ENCODE measurements around the gene VSNL1.

VSNL1 gene

DNA sequence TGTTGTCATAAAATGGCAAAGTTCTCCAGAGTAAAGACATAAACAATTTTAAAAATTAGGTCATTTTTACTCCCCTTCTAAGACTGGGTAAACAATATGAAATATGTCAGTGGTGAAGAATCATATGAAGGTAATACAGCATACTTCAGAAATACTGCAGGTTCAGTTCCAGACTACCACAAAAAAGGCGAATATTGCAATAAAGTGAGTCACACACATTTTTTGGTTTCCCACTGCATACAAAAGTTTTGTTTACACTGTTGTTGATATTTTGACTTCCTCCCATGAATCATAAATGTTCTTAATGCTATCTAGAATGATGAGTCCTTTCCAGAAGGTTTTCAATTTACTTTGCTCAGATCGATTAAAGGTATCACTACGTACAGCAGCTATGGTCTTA, 139.6 kb downstream of the VSNL1 start:
- TF ChIP-seq, protein P1, sequence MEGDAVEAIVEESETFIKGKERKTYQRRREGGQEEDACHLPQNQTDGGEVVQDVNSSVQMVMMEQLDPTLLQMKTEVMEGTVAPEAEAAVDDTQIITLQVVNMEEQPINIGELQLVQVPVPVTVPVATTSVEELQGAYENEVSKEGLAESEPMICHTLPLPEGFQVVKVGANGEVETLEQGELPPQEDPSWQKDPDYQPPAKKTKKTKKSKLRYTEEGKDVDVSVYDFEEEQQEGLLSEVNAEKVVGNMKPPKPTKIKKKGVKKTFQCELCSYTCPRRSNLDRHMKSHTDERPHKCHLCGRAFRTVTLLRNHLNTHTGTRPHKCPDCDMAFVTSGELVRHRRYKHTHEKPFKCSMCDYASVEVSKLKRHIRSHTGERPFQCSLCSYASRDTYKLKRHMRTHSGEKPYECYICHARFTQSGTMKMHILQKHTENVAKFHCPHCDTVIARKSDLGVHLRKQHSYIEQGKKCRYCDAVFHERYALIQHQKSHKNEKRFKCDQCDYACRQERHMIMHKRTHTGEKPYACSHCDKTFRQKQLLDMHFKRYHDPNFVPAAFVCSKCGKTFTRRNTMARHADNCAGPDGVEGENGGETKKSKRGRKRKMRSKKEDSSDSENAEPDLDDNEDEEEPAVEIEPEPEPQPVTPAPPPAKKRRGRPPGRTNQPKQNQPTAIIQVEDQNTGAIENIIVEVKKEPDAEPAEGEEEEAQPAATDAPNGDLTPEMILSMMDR (conservative IDR thresholded peaks at IDR 0.05; ENCODE audit: control insufficient read depth, insufficient read depth, low read depth, low read length) = no peak
- no peak for DNase-seq (ENCODE audit: low read depth)
- H3K4me3 ChIP-seq (ENCODE audit: control insufficient read depth, low read depth, low read length) = no peak overlapping the region

DNA sequence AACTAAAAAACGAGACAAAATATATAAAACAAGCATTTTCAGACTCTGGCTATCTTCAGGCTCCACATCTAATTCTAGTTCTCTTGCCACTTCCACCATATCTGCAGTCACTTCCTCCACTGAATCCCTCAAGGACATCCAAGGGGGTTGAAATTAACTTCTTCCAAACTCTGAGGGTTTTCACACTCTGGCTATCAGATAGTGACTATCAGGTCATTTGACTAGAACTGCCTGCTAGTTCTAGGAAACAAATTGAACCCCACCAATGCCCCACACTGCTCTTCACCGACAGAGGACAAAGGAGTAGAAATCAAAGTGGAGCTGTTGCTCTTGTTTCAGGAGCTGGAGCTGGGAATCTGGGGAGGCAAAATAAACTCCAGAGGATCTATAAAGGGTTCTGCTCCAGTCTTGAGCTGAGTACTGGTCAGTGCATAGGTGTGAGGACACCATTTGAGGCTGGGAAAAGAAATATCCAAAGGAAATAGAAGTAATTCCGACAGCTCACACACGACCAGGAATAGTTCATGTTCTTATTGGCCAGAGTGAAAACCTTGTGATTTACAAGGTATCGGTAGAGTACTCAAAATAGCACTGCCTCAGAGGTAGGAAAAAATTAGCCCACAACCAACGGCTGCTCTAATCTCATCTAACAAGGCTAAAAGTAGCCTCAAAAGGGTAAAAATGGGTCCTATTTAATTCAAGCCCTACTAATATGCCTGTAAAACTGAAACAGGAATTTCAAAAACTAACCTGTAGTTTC, 141.8 kb downstream of the VSNL1 start:
- TF ChIP-seq, protein P1 (conservative IDR thresholded peaks at IDR 0.05; ENCODE audit: control insufficient read depth, insufficient read depth, low read depth, low read length) = no peak
- no peak overlapping the region for H3K4me3 ChIP-seq (ENCODE audit: control insufficient read depth, low read depth, low read length)
- no peak for DNase-seq (ENCODE audit: low read depth)

DNA sequence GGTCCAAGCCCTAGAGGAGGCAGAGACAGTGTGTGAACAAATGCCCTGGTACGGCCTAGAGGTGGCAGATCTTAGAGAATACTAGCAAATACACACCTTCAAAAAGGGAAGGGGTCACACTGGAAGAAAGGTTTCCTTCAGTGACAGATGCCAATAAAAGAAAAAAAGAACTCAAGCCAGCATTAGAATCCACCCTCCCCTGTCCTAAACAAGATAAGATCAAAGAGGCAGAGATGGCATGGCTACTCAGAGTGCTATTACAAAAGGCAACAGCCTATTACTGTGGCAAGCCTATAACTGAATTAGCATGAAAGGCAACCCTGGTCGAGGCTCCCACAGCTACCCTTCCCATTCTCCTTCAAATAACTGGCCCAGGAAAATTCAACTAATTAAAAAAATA, 143.5 kb downstream of the VSNL1 start:
- no peak for DNase-seq (ENCODE audit: low read depth)

DNA sequence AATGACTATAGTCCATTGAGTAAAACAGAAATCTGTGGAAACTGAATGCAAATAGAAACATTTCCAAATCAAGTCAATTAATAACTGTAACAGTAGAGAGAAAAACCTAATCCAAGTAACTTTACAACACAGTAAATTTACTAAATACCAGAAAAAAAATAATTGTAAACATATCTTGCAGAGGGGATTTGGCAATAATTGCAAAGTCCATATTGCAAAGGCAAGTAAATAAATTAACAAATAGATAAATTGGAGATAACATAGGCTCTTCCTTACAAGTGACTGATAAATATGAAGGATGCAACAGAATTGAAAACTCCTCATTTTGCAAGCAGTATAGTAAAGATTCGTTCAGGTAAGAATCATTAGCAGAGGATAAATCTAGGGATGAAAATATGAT, 148.1 kb downstream of the VSNL1 start:
- TF ChIP-seq, protein P1 (conservative IDR thresholded peaks at IDR 0.05; ENCODE audit: control insufficient read depth, insufficient read depth, low read depth, low read length) = no peak
- no peak overlapping the region for H3K4me3 ChIP-seq (ENCODE audit: control insufficient read depth, low read depth, low read length)
- DNase-seq (ENCODE audit: low read depth) = no peak

More for the DNA sequence above, 143.5 kb downstream of the VSNL1 start:
- no peak overlapping the region for H3K4me3 ChIP-seq (ENCODE audit: control insufficient read depth, low read depth, low read length)
- TF ChIP-seq, protein P1 (conservative IDR thresholded peaks at IDR 0.05; ENCODE audit: control insufficient read depth, insufficient read depth, low read depth, low read length) = no peak

DNA sequence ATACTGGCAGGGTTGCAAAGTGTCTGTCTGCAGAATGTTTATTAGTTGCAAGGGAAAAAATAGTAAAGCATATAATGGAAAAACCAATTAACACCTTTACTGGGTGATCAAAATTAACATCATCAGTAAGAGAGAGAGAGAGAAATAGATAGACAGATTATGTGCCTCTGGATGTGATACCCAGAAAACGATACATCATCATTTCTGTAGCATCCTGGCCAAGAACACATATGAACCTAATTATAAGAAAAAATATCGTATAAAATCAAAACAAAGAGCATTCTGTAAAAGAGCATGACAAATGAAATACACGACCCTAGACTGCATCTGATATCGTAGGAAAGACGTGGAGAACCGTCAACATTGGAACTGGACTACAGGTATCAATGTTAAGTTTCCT, 148.5 kb downstream of the VSNL1 start:
- no peak overlapping the region for H3K4me3 ChIP-seq (ENCODE audit: control insufficient read depth, low read depth, low read length)
- DNase-seq (ENCODE audit: low read depth) = no peak
- TF ChIP-seq, protein P1 (conservative IDR thresholded peaks at IDR 0.05; ENCODE audit: control insufficient read depth, insufficient read depth, low read depth, low read length) = no peak

DNA sequence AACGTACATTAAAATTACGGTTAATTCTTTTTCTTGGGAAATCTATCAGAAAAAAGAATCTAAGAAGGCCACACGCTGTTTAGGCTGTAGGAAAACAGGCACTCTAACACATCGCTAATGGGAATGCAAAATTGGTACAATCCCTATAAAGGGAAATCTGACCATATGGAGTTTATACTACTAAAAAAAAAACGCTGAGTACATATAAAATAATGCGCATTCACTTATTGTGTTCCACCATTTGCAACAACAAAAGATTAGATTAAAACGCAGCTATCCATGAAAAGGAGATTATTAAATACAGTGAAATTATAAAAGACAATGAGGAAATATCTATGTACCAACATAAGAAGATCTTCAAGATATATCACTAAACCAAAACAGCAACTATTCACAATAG, 150.3 kb downstream of the VSNL1 start:
- TF ChIP-seq, protein P1 (conservative IDR thresholded peaks at IDR 0.05; ENCODE audit: control insufficient read depth, insufficient read depth, low read depth, low read length) = no peak
- no peak for DNase-seq (ENCODE audit: low read depth)
- no peak overlapping the region for H3K4me3 ChIP-seq (ENCODE audit: control insufficient read depth, low read depth, low read length)

Measured in fibroblast of mammary gland (primary cell).